HepG2 (cell line): ENCODE results near the gene FAM20A. TPM values are rescaled to one million over a fixed set of nuclear protein-coding genes. Genes with fewer than 3 reads are reported as not detected.

Experiments used
- ATF7-NPFF ChIP-seq: sonication (generic); formaldehyde crosslinking; IDR thresholded peaks from 2 replicates; pipeline ENCODE4 v1.8.1; 2023; ENCODE audit warnings: mild to moderate bottlenecking, low read depth, missing genetic modification reagents, moderate library complexity
- FOXC1 ChIP-seq: sonication (generic); formaldehyde crosslinking; IDR thresholded peaks from 2 replicates; pipeline ENCODE4 v1.8.0; 2022; ENCODE audit warnings: mild to moderate bottlenecking, missing genetic modification reagents, borderline replicate concordance
- FOXJ3 ChIP-seq: sonication (generic); formaldehyde crosslinking; IDR thresholded peaks from 2 replicates; pipeline ENCODE4 v1.4.0; 2020; ENCODE audit warnings: missing genetic modification reagents, mild to moderate bottlenecking, borderline replicate concordance
- GATAD2A ChIP-seq: IDR thresholded peaks from 2 replicates; pipeline ENCODE4 v1.6.1; 2016
- HOXA9 ChIP-seq: sonication (generic); formaldehyde crosslinking; IDR thresholded peaks from 2 replicates; pipeline ENCODE4 v1.8.1; 2022; ENCODE audit warnings: missing genetic modification reagents, mild to moderate bottlenecking, moderate library complexity, borderline replicate concordance
- KLF9 ChIP-seq: IDR thresholded peaks from 2 replicates; pipeline ENCODE4 v1.6.1; 2016; ENCODE audit warnings: low read depth
- MLX ChIP-seq: IDR thresholded peaks from 2 replicates; pipeline ENCODE4 v1.6.1; 2016
- MTA3 ChIP-seq: sonication (generic); formaldehyde crosslinking; IDR thresholded peaks from 2 replicates; pipeline ENCODE4 v1.4.0; 2020; ENCODE audit warnings: missing genetic modification reagents
- NFKBIZ ChIP-seq: IDR thresholded peaks from 2 replicates; pipeline ENCODE4 v1.6.1; 2018; ENCODE audit warnings: missing genetic modification reagents, missing compliant biosample characterization
- PRDM10 ChIP-seq: sonication (generic); formaldehyde crosslinking; IDR thresholded peaks from 2 replicates; pipeline ENCODE4 v1.4.0; 2020; ENCODE audit warnings: low read depth, missing genetic modification reagents
- PRMT3 ChIP-seq: sonication (generic); formaldehyde crosslinking; IDR thresholded peaks from 2 replicates; pipeline ENCODE4 v1.8.1; 2022; ENCODE audit warnings: low read depth, mild to moderate bottlenecking, moderate library complexity, missing genetic modification reagents, borderline replicate concordance
- REL ChIP-seq: sonication (generic); formaldehyde crosslinking; conservative IDR thresholded peaks from 2 replicates; pipeline ENCODE4 v1.8.0; 2022; ENCODE audit warnings: mild to moderate bottlenecking, missing genetic modification reagents, moderate library complexity
- SMYD3 ChIP-seq: sonication (generic); formaldehyde crosslinking; IDR thresholded peaks from 2 replicates; pipeline ENCODE4 v1.8.1; 2023; ENCODE audit warnings: mild to moderate bottlenecking, missing genetic modification reagents
- STAG1 ChIP-seq: sonication (generic); formaldehyde crosslinking; IDR thresholded peaks from 2 replicates; pipeline ENCODE4 v1.4.0; 2020; ENCODE audit warnings: missing genetic modification reagents
- TOPORS ChIP-seq: sonication (generic); formaldehyde crosslinking; IDR thresholded peaks from 2 replicates; pipeline ENCODE4 v1.8.0; 2023; ENCODE audit warnings: mild to moderate bottlenecking, missing genetic modification reagents
- XRCC5 ChIP-seq: fragments of 200-400 bp; formaldehyde crosslinking; optimal IDR thresholded peaks from 2 replicates; pipeline ENCODE3; 2017; ENCODE audit warnings: mild to moderate bottlenecking, low read length
- ZNF230 ChIP-seq: sonication (generic); formaldehyde crosslinking; IDR thresholded peaks from 2 replicates; pipeline ENCODE4 v1.4.0; 2020; ENCODE audit warnings: mild to moderate bottlenecking, missing genetic modification reagents
- ZNF234 ChIP-seq: sonication (generic); formaldehyde crosslinking; conservative IDR thresholded peaks from 2 replicates; pipeline ENCODE4 v1.5.1; 2020; ENCODE audit warnings: mild to moderate bottlenecking, missing genetic modification reagents
- ZNF263 ChIP-seq: sonication (generic); formaldehyde crosslinking; IDR thresholded peaks from 2 replicates; pipeline ENCODE4 v1.4.0; 2020; ENCODE audit warnings: missing genetic modification reagents
- ZNF451 ChIP-seq: sonication (generic); formaldehyde crosslinking; IDR thresholded peaks from 2 replicates; pipeline ENCODE4 v1.5.0; 2020; ENCODE audit warnings: mild to moderate bottlenecking, missing genetic modification reagents
- ZNF513 ChIP-seq: sonication (generic); formaldehyde crosslinking; conservative IDR thresholded peaks from 2 replicates; pipeline ENCODE4 v1.5.0; 2020; ENCODE audit warnings: missing genetic modification reagents
- ZNF660 ChIP-seq: sonication (generic); formaldehyde crosslinking; IDR thresholded peaks from 2 replicates; pipeline ENCODE4 v1.5.1; 2020; ENCODE audit warnings: mild to moderate bottlenecking, low read depth, missing genetic modification reagents, borderline replicate concordance
- ZNF761 ChIP-seq: sonication (generic); formaldehyde crosslinking; conservative IDR thresholded peaks from 2 replicates; pipeline ENCODE4 v1.4.0; 2020; ENCODE audit warnings: mild to moderate bottlenecking, missing genetic modification reagents
- ZNF781 ChIP-seq: sonication (generic); formaldehyde crosslinking; IDR thresholded peaks from 2 replicates; pipeline ENCODE4 v1.5.1; 2020; ENCODE audit warnings: borderline replicate concordance, mild to moderate bottlenecking, missing genetic modification reagents; ENCODE audit errors: not compliant biosample characterization
- ZSCAN29 ChIP-seq: sonication (generic); formaldehyde crosslinking; conservative IDR thresholded peaks from 2 replicates; pipeline ENCODE4 v1.4.0; 2020; ENCODE audit warnings: mild to moderate bottlenecking, missing genetic modification reagents
- polyA plus RNA-seq, 8 experiments: library from polyadenylated mRNA; depleted of rRNA in 3 of 8; stranded (reverse) in 7 of 8; unstranded in 1 of 8; fragments of >200 nt; fragmentation: Illumina TruSeq in 4 of 8; extraction: Trizol in 4 of 8; gene quantifications; 2 replicates each; pipeline versions ENCODE4 v1.2.1 to v1.2.3, GENCODE V29; 2011 to 2016; ENCODE audit warnings: low read depth in 4 of 8, missing spikeins in 1 of 8, mixed read lengths in 1 of 8; ENCODE audit not compliant: insufficient read depth in 1 of 8
- total RNA-seq, 5 experiments: library from RNA; depleted of rRNA; stranded (reverse); fragments of >200 nt; fragmentation: Illumina TruSeq; extraction: Trizol; gene quantifications; 2 replicates each; pipeline ENCODE4 v1.2.3, GENCODE V29; 2016; ENCODE audit warnings: low read depth in 1 of 5
- TF ChIP-seq, protein P1 (sequence below): sonication (generic); formaldehyde crosslinking; IDR thresholded peaks from 2 replicates; pipeline ENCODE4 v1.4.0; 2020; ENCODE audit warnings: mild to moderate bottlenecking, low read depth, missing genetic modification reagents

The FAM20A gene
- total and polyA plus RNA-seq, 2 of the 13 experiments (the other 11 are each of a cell fraction or from before 2014, with no cell fraction given), result 9.3 to 20.7 TPM

DNA sequence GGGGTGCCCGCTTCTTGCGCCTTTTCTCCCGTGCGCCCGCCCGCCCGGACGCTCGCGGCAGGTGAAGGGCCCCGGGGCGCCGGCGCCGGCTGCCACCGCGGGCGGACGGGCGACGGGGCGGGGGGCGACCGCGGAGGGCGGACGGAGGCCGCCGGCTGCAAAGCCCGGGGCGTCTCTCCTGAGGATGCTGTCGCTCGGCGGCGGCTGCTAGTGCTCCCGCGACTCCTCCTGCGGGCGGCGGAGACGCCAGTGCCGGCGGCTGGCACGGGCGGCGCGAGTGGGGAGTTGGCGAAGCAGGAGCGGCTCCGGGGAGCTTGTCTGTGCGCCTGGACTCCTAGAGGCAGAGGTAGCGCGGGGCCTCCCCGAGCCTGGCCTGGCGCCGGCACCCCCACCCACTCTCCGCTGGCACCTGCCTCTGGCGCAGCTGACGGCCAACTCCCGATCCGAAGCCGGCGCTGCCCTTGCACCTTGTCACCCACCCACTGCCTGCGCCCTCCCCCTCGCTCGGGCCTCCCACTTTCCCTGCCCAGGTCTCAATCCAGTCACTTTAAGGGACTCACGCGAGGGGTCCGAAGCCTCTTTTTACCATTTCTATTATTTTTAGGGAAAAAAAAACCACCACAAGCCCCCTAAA is at the start of gene FAM20A (continued):
- TF ChIP-seq PRDM10 (CRISPR knock-in tag) (no peak), NFKBIZ (CRISPR knock-in tag) (no peak), ZNF781 (no peak), REL (CRISPR knock-in tag) (no peak), XRCC5 (no peak), ZNF451 (no peak; the same call in 1 of the 2 replicates), GATAD2A (no peak), ZNF513 (CRISPR knock-in tag) (no peak), ATF7-NPFF (CRISPR knock-in tag) (no peak), SMYD3 (CRISPR knock-in tag) (no peak), STAG1 (CRISPR knock-in tag) (no peak), FOXJ3 (no peak), ZNF660 (no peak), MLX (CRISPR knock-in tag) (no peak), TOPORS (CRISPR knock-in tag) (0 out of 2 replicates have a peak, but pooled peaks have one; percentile 30), ZSCAN29 (CRISPR knock-in tag) (no peak), PRMT3 (CRISPR knock-in tag) (no peak), ZNF761 (CRISPR knock-in tag) (no peak), ZNF263 (CRISPR knock-in tag) (peak; percentile 98), KLF9 (CRISPR knock-in tag) (no peak), ZNF234 (CRISPR knock-in tag) (peak; percentile 53; the same call in 1 of the 2 replicates), MTA3 (no peak), HOXA9 (CRISPR knock-in tag) (no peak), FOXC1 (CRISPR knock-in tag) (no peak), ZNF230 (CRISPR knock-in tag) (no peak)
- TF ChIP-seq, protein P1, sequence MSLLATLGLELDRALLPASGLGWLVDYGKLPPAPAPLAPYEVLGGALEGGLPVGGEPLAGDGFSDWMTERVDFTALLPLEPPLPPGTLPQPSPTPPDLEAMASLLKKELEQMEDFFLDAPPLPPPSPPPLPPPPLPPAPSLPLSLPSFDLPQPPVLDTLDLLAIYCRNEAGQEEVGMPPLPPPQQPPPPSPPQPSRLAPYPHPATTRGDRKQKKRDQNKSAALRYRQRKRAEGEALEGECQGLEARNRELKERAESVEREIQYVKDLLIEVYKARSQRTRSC (CRISPR knock-in tag), result no peak
